GM12892 (cell line): ENCODE data around the gene TMEM80.
"Not testable (repeated sequence)": the region's sequence is repeated elsewhere in the genome, so short reads cannot be mapped to it uniquely, and the experiment has no call there.

Experiments
- POLR2A ChIP-seq: IDR thresholded peaks from 2 replicates; pipeline ENCODE4 v1.6.1; 2011; ENCODE audit warnings: low read depth, low read length, control low read depth
- POLR2AphosphoS5 ChIP-seq: IDR thresholded peaks from 2 replicates; pipeline ENCODE4 v1.6.1; 2011; ENCODE audit warnings: low read depth, low read length, control low read depth
- TAF1 ChIP-seq: IDR thresholded peaks from 2 replicates; pipeline ENCODE4 v1.6.1; 2011; ENCODE audit warnings: low read depth, mild to moderate bottlenecking, control low read depth, low read length, borderline replicate concordance

DNA sequence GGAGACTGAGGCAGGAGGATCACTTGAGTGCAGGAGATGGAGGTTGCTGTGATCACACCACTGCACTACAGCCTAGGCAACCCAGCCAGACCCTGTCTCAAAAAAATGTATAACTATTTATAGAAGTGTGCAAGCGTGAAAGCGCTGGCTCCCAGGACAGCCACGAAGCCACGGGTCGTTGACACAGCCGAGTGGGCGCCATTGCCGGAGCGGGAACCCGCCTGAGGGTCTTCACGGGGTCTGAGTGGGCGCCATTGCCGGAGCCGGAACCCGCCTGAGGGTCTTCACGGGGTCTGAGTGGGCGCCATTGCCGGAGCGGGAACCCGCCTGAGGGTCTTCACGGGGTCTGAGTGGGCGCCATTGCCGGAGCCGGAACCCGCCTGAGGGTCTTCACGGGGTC, 38.9 kb downstream of the TMEM80 start:
- not testable (repeated sequence) for TF ChIP-seq POLR2AphosphoS5, POLR2A, TAF1
